H9 (cell line): ENCODE data around the gene LOC128125822.
A peak's percentile ranks its signal among the peaks of the same experiment; 100 is the strongest.

Experiments used
- DNase-seq: peaks from one replicate; pipeline ENCODE4 v3.0.0-alpha.2; 2017
- H2AFZ ChIP-seq: one replicate; pipeline ENCODE4 v1.6.1; 2013; ENCODE audit warnings: mild to moderate bottlenecking, low read length, control low read depth, moderate library complexity
- H2AK5ac ChIP-seq: 2 replicates; pipeline ENCODE4 v1.6.1; 2013; ENCODE audit warnings: low read length, control low read depth, mixed read lengths; ENCODE audit not compliant: insufficient read length
- H2BK120ac ChIP-seq: one replicate; pipeline ENCODE4 v1.6.1; 2013; ENCODE audit warnings: low read depth, mild to moderate bottlenecking, low read length, control low read depth, inconsistent platforms; ENCODE audit not compliant: poor library complexity, severe bottlenecking
- H2BK12ac ChIP-seq: 2 replicates; pipeline ENCODE4 v1.6.1; 2013; ENCODE audit warnings: low read length, control low read depth, mixed read lengths, low read depth; ENCODE audit not compliant: insufficient read length
- H2BK15ac ChIP-seq: 2 replicates; pipeline ENCODE4 v1.6.1; 2013; ENCODE audit warnings: low read depth, low read length, control low read depth
- H2BK20ac ChIP-seq: one replicate; pipeline ENCODE4 v1.6.1; 2013; ENCODE audit warnings: low read depth, mild to moderate bottlenecking, low read length, control low read depth, inconsistent platforms; ENCODE audit not compliant: poor library complexity, severe bottlenecking
- H2BK5ac ChIP-seq: 2 replicates; pipeline ENCODE4 v1.6.1; 2013; ENCODE audit warnings: low read length, control low read depth, mixed read lengths; ENCODE audit not compliant: insufficient read length
- H3K14ac ChIP-seq: 2 replicates; pipeline ENCODE4 v1.6.1; 2013; ENCODE audit warnings: low read length, control low read depth; ENCODE audit not compliant: insufficient read depth
- H3K18ac ChIP-seq: 2 replicates; pipeline ENCODE4 v1.6.1; 2013; ENCODE audit warnings: low read depth, mild to moderate bottlenecking, mixed read lengths, low read length, control low read depth; ENCODE audit not compliant: insufficient read length
- H3K23ac ChIP-seq: 2 replicates; pipeline ENCODE4 v1.6.1; 2013; ENCODE audit warnings: low read length, control low read depth, mixed read lengths, low read depth; ENCODE audit not compliant: insufficient read length
- H3K23me2 ChIP-seq: 2 replicates; pipeline ENCODE4 v1.6.1; 2013; ENCODE audit warnings: low read depth, mild to moderate bottlenecking, mixed read lengths, low read length, control low read depth; ENCODE audit not compliant: insufficient read length, poor library complexity, severe bottlenecking
- H3K27ac ChIP-seq: 2 replicates; pipeline ENCODE4 v1.5.1; 2013; ENCODE audit warnings: low read length, control low read depth, mixed read lengths, low read depth; ENCODE audit not compliant: insufficient read length
- H3K27me3 ChIP-seq: 2 replicates; pipeline ENCODE4 v1.6.1; 2013; ENCODE audit warnings: low read length, control low read depth, inconsistent platforms; ENCODE audit not compliant: insufficient read depth
- H3K4ac ChIP-seq: 2 replicates; pipeline ENCODE4 v1.6.1; 2013; ENCODE audit warnings: low read depth, mild to moderate bottlenecking, control low read depth, inconsistent platforms, low read length, moderate library complexity
- H3K4me1 ChIP-seq: 2 replicates; pipeline ENCODE4 v1.6.1; 2013; ENCODE audit warnings: low read length, control low read depth, inconsistent platforms; ENCODE audit not compliant: insufficient read depth
- H3K4me2 ChIP-seq: 2 replicates; pipeline ENCODE4 v1.6.1; 2013; ENCODE audit warnings: low read length, control low read depth, mixed read lengths; ENCODE audit not compliant: insufficient read length, insufficient read depth
- H3K56ac ChIP-seq: 2 replicates; pipeline ENCODE4 v1.6.1; 2013; ENCODE audit warnings: low read depth, mild to moderate bottlenecking, mixed read lengths, low read length, control low read depth; ENCODE audit not compliant: insufficient read length
- H3K79me1 ChIP-seq: 2 replicates; pipeline ENCODE4 v1.6.1; 2013; ENCODE audit warnings: low read depth, mild to moderate bottlenecking, moderate library complexity, low read length, control low read depth, inconsistent platforms; ENCODE audit not compliant: insufficient read depth, poor library complexity, severe bottlenecking
- H3K79me2 ChIP-seq: 2 replicates; pipeline ENCODE4 v1.6.1; 2013; ENCODE audit warnings: low read length, control low read depth, inconsistent platforms; ENCODE audit not compliant: insufficient read depth
- H3K9ac ChIP-seq: 2 replicates; pipeline ENCODE4 v1.6.1; 2013; ENCODE audit warnings: low read length, control low read depth, mixed read lengths; ENCODE audit not compliant: insufficient read length; ENCODE audit errors: extremely low read depth
- H3K9me3 ChIP-seq: one replicate; pipeline ENCODE4 v1.6.1; 2013; ENCODE audit warnings: low read depth, low read length, inconsistent platforms; ENCODE audit not compliant: control insufficient read depth
- H3T11ph ChIP-seq: one replicate; pipeline ENCODE4 v1.6.1; 2013; ENCODE audit warnings: mild to moderate bottlenecking, low read length, control low read depth, inconsistent platforms
- H4K20me1 ChIP-seq: one replicate; pipeline ENCODE4 v1.6.1; 2013; ENCODE audit not compliant: control insufficient read depth, insufficient read length, insufficient read depth
- H4K5ac ChIP-seq: 2 replicates; pipeline ENCODE4 v1.6.1; 2013; ENCODE audit warnings: low read depth, mild to moderate bottlenecking, mixed read lengths, low read length, control low read depth; ENCODE audit not compliant: insufficient read length
- H4K8ac ChIP-seq: replicated peaks from 2 replicates; pipeline ENCODE4 v1.6.1; 2013; ENCODE audit warnings: low read length, control low read depth, mixed read lengths, low read depth; ENCODE audit not compliant: insufficient read length
- H4K91ac ChIP-seq: 2 replicates; pipeline ENCODE4 v1.6.1; 2013; ENCODE audit warnings: low read depth, mild to moderate bottlenecking, moderate library complexity, mixed read lengths, low read length, control low read depth; ENCODE audit not compliant: insufficient read length
- H3K27ac Mint-ChIP-seq, 3 experiments: 2 replicates in 2 of 3; 3 replicates in 1 of 3; pipeline ENCODE4 v1.8.0; 2020 to 2021; ENCODE audit warnings: mixed read lengths in 3 of 3, mild to moderate bottlenecking in 1 of 3, moderate library complexity in 1 of 3
- H3K27me3 Mint-ChIP-seq: 2 replicates; pipeline ENCODE4 v1.8.0; 2021; ENCODE audit warnings: low read depth, mild to moderate bottlenecking, moderate library complexity, mixed read lengths
- H3K36me3 Mint-ChIP-seq, 3 experiments: 2 replicates in 2 of 3; 3 replicates in 1 of 3; pipeline ENCODE4 v1.8.0; 2020 to 2021; ENCODE audit warnings: low read depth in 3 of 3, mixed read lengths in 3 of 3; ENCODE audit not compliant: insufficient read depth in 1 of 3
- H3K4me1 Mint-ChIP-seq, 2 experiments: 2 replicates each; pipeline ENCODE4 v1.8.0; 2020; ENCODE audit warnings: mixed read lengths in 2 of 2
- H3K4me3 Mint-ChIP-seq, 2 experiments: 2 replicates in 1 of 2; 3 replicates in 1 of 2; pipeline ENCODE4 v1.8.0; 2020 to 2021; ENCODE audit warnings: mild to moderate bottlenecking in 2 of 2, mixed read lengths in 2 of 2, moderate library complexity in 1 of 2
- H3K9me3 Mint-ChIP-seq, 2 experiments: 2 replicates in 1 of 2; 3 replicates in 1 of 2; pipeline ENCODE4 v1.8.0; 2020; ENCODE audit warnings: mild to moderate bottlenecking in 2 of 2, mixed read lengths in 2 of 2, moderate library complexity in 1 of 2
- WGBS: extraction: QIAGEN DNeasy Blood & Tissue Kit; methylation state at CpG from one replicate; pipeline ENCODE4 v1.1.7; 2013; ENCODE audit warnings: missing lambda C conversion rate, low lambda C conversion rate, mixed read lengths; ENCODE audit not compliant: insufficient read length; ENCODE audit errors: extremely low coverage; 5-methylcytosine and 5-hydroxymethylcytosine counted together
- TF ChIP-seq, protein P1 (sequence below): fragments of 200-600 bp; sonication (generic); conservative IDR thresholded peaks from 3 replicates; pipeline ENCODE4 v1.8.0; 2021; ENCODE audit warnings: antibody characterized with exemption, mild to moderate bottlenecking

Gene LOC128125822

DNA sequence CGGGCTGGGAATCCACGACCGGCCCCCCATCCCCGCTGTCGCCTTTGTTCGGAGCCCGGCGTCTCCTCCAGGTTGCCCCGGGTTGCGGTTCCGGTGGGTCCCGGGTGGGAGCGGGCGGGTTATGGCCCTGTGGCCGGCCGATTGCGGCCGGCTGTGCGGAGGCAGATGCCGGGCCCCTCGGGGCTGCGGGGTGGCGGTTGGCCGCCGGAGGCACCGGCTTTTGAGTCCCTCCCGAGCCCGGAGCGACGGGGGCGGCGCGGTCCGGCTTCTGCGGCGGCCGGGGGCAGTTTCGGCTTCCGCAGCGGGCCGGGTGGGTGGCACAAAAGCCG is 431 bp downstream of the LOC128125822 start:
- Histone ChIP-seq H2BK15ac (no peak overlapping the region; the same call in 1 of the 2 replicates), H3K56ac (no peak overlapping the region), H2BK20ac (no peak overlapping the region), H2AK5ac (no peak overlapping the region), H3K14ac (peak overlapping the region; percentile 95), H2AFZ (no peak overlapping the region), H2BK120ac (peak overlapping the region; percentile 86), H4K5ac (peak overlapping the region; percentile 96), H2BK5ac (peak overlapping the region; percentile 95), H4K8ac (no peak overlapping the region), H3K18ac (peak overlapping the region; percentile 100), H3K4me1 (no peaks in the 10 kb centered on the region; the same call in 1 of the 2 replicates), H4K91ac (peak overlapping the region; percentile 95), H3K23me2 (peaks cover 7% of the 10 kb centered on the region), H4K20me1 (no peaks in the 10 kb centered on the region), H3K79me2 (peaks cover 16% of the 10 kb centered on the region; the same call in 1 of the 2 replicates), H3K27me3 (no peaks in the 10 kb centered on the region), H3K4ac (peak overlapping the region; percentile 78), H3K9me3 (no peaks in the 10 kb centered on the region), H3T11ph (peak overlapping the region; percentile 22), H3K4me2 (peak overlapping the region; percentile 76), H3K27ac (no peak overlapping the region), H2BK12ac (peak overlapping the region; percentile 85), H3K9ac (peak overlapping the region; percentile 99), H3K23ac (no peak overlapping the region), H3K79me1 (no peaks in the 10 kb centered on the region)
- no CpG with 5 or more reads among the region's 42 CpGs for WGBS
- Mint-ChIP-seq H3K4me1 (peaks cover 20 to 30% of the 10 kb centered on the region in 2 experiments), H3K9me3 (peaks cover 2 to 5% of the 10 kb centered on the region in 2 experiments; a peak in 2 of 5 replicates), H3K36me3 (peaks cover 17 to 28% (median 27%) of the 10 kb centered on the region in 3 experiments; a peak in 6 of 7 replicates), H3K27me3 (no peaks in the 10 kb centered on the region; the same call in none of the 2 replicates), H3K27ac (peak overlapping the region; percentile 91 to 96 (median 91); a peak in 4 of 7 replicates), H3K4me3 (peak overlapping the region; percentile 89 to 90)
- TF ChIP-seq, protein P1, sequence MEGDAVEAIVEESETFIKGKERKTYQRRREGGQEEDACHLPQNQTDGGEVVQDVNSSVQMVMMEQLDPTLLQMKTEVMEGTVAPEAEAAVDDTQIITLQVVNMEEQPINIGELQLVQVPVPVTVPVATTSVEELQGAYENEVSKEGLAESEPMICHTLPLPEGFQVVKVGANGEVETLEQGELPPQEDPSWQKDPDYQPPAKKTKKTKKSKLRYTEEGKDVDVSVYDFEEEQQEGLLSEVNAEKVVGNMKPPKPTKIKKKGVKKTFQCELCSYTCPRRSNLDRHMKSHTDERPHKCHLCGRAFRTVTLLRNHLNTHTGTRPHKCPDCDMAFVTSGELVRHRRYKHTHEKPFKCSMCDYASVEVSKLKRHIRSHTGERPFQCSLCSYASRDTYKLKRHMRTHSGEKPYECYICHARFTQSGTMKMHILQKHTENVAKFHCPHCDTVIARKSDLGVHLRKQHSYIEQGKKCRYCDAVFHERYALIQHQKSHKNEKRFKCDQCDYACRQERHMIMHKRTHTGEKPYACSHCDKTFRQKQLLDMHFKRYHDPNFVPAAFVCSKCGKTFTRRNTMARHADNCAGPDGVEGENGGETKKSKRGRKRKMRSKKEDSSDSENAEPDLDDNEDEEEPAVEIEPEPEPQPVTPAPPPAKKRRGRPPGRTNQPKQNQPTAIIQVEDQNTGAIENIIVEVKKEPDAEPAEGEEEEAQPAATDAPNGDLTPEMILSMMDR, result no peak
- no peak for DNase-seq
